A549 (cell line): ENCODE data around the gene FOXP1. TPM values are rescaled to one million over a fixed set of nuclear protein-coding genes. Genes with fewer than 3 reads are reported as not detected.

Experiments used
- ATAC-seq, 2 experiments: fragments of 200-7000 bp in 1 of 2; fragments of >200 bp in 1 of 2; cut with Nextera tagmentation in 1 of 2; cut with Tn5 transposase in 1 of 2; 3 replicates each; pipeline versions ENCODE4 v1.8.0 to v1.9.1; 2018 to 2020; ENCODE audit warnings: mild to moderate bottlenecking in 1 of 2, moderate library complexity in 1 of 2
- CTCF ChIA-PET: fragments of 300-600 bp; sonication (Branson Sonifier 250); formaldehyde crosslinking; extraction: SDS; loops from one replicate; lab custom pipeline; 2021; ENCODE audit warnings: antibody characterized with exemption, inconsistent platforms; lab: Yijun Ruan, JAX
- POLR2A ChIA-PET: fragments of 350-600 bp; formaldehyde crosslinking; extraction: SDS; loops from one replicate; lab custom pipeline; 2021; ENCODE audit warnings: antibody characterized with exemption, inconsistent platforms; lab: Yijun Ruan, JAX
- DNase-seq, 2 experiments: peaks; one replicate each; pipeline versions ENCODE4 v3.0.0 to v3.0.0-alpha.2; 2011 to 2016; ENCODE audit warnings: low read depth in 1 of 2, low spot score in 1 of 2
- FAIRE-seq: peaks from 2 replicates; lab custom pipeline; 2011; peaks lifted over from hg19 to GRCh38; lab: Jason Lieb, UNC
- H3K27ac ChIP-seq, 2 experiments: fragments of >200 bp; sonication (Bioruptor Twin); formaldehyde crosslinking; 3 replicates each; pipeline ENCODE4 v1.5.1; 2016 to 2017
- H3K4me1 ChIP-seq: fragments of >200 bp; sonication (Bioruptor Twin); formaldehyde crosslinking; 3 replicates; pipeline ENCODE4 v1.6.1; 2016
- H3K4me2 ChIP-seq: fragments of >200 bp; sonication (Bioruptor Twin); formaldehyde crosslinking; 3 replicates; pipeline ENCODE4 v1.6.1; 2016
- H3K4me3 ChIP-seq: fragments of >200 bp; sonication (Bioruptor Twin); formaldehyde crosslinking; 3 replicates; pipeline ENCODE4 v1.5.1; 2016
- H3K9me3 ChIP-seq: fragments of >200 bp; sonication (Bioruptor Twin); formaldehyde crosslinking; 3 replicates; pipeline ENCODE4 v1.6.1; 2016
- CBX8 ChIP-seq: fragments of 200-600 bp; sonication (generic); IDR thresholded peaks from 2 replicates; pipeline ENCODE4 v1.6.1; 2016
- EHMT2 ChIP-seq: fragments of 200-600 bp; sonication (generic); IDR thresholded peaks from 2 replicates; pipeline ENCODE4 v1.6.1; 2016; ENCODE audit warnings: antibody characterized with exemption, low read depth, mild to moderate bottlenecking, moderate library complexity
- EP300 ChIP-seq, 2 experiments: fragments of >200 bp; sonication (Bioruptor Twin); formaldehyde crosslinking; IDR thresholded peaks; 2 replicates in 1 of 2; 3 replicates in 1 of 2; pipeline ENCODE4 v1.6.1; 2016 to 2017
- FOSB ChIP-seq: fragments of 250-450 bp; sonication (Bioruptor Pico); IDR thresholded peaks from 2 replicates; pipeline ENCODE4 v1.5.0; 2020; ENCODE audit warnings: mild to moderate bottlenecking, moderate library complexity
- FOSL2 ChIP-seq, 2 experiments: fragments of 450-650 bp in 1 of 2; fragments of >200 bp in 1 of 2; sonication (Bioruptor Twin) in 1 of 2; formaldehyde crosslinking; IDR thresholded peaks; 2 replicates each; pipeline versions ENCODE4 v1.5.0 to v1.6.1; 2016 to 2020; ENCODE audit warnings: mild to moderate bottlenecking in 1 of 2, moderate library complexity in 1 of 2
- GATA3 ChIP-seq: IDR thresholded peaks from 2 replicates; pipeline ENCODE4 v1.6.1; 2012; ENCODE audit warnings: borderline replicate concordance
- HOXB13 ChIP-seq: fragments of 250-450 bp; sonication (Bioruptor Pico); IDR thresholded peaks from 2 replicates; pipeline ENCODE4 v1.5.0; 2020; ENCODE audit warnings: low read depth, mild to moderate bottlenecking, moderate library complexity
- JUNB ChIP-seq: fragments of >200 bp; sonication (Bioruptor Twin); formaldehyde crosslinking; IDR thresholded peaks from 2 replicates; pipeline ENCODE4 v1.6.1; 2016
- KDM1A ChIP-seq: fragments of 200-600 bp; sonication (generic); IDR thresholded peaks from 2 replicates; pipeline ENCODE4 v1.6.1; 2016; ENCODE audit warnings: low read depth, mild to moderate bottlenecking
- KDM5A ChIP-seq: fragments of 200-600 bp; sonication (generic); IDR thresholded peaks from 2 replicates; pipeline ENCODE4 v1.6.1; 2016; ENCODE audit warnings: antibody characterized with exemption, mild to moderate bottlenecking
- MAZ ChIP-seq: fragments of 150-350 bp; IDR thresholded peaks from 2 replicates; pipeline ENCODE4 v1.6.1; 2014; ENCODE audit warnings: antibody characterized with exemption, low read depth, low read length, borderline replicate concordance
- NFE2L2 ChIP-seq: fragments of 150-350 bp; conservative IDR thresholded peaks from 2 replicates; pipeline ENCODE4 v1.6.1; 2014; ENCODE audit warnings: low read length
- NPAS2 ChIP-seq: fragments of 250-450 bp; sonication (Bioruptor Pico); IDR thresholded peaks from 2 replicates; pipeline ENCODE4 v1.8.0; 2022; ENCODE audit warnings: mild to moderate bottlenecking, moderate library complexity, borderline replicate concordance
- NR3C1 ChIP-seq: fragments of >200 bp; sonication (Bioruptor Twin); formaldehyde crosslinking; IDR thresholded peaks from 3 replicates; pipeline ENCODE4 v1.6.1; 2017
- RARB ChIP-seq: fragments of 250-450 bp; sonication (Bioruptor Pico); IDR thresholded peaks from 2 replicates; pipeline ENCODE4 v1.8.0; 2021; ENCODE audit warnings: mild to moderate bottlenecking, moderate library complexity
- RNF2 ChIP-seq: fragments of 200-600 bp; sonication (generic); IDR thresholded peaks from 2 replicates; pipeline ENCODE4 v1.6.1; 2016; ENCODE audit warnings: low read depth, mild to moderate bottlenecking, antibody characterized with exemption, moderate library complexity, borderline replicate concordance
- SMC3 ChIP-seq: fragments of >200 bp; sonication (Bioruptor Twin); formaldehyde crosslinking; IDR thresholded peaks from 3 replicates; pipeline ENCODE4 v1.6.1; 2018; ENCODE audit warnings: inconsistent platforms
- TP53 ChIP-seq: fragments of 250-450 bp; sonication (Bioruptor Pico); IDR thresholded peaks from 2 replicates; pipeline ENCODE4 v1.5.0; 2021; ENCODE audit warnings: mild to moderate bottlenecking, moderate library complexity
- ZSCAN20 ChIP-seq: fragments of 250-450 bp; sonication (Bioruptor Pico); IDR thresholded peaks from 2 replicates; pipeline ENCODE4 v1.8.0; 2022; ENCODE audit warnings: mild to moderate bottlenecking, moderate library complexity
- WGBS: methylation state at CpG from one replicate; pipeline ENCODE4 v1.1.6; 2017; ENCODE audit errors: missing lambda C conversion rate; 5-methylcytosine and 5-hydroxymethylcytosine counted together
- polyA plus RNA-seq, 4 experiments: library from polyadenylated mRNA; depleted of rRNA in 3 of 4; stranded (reverse); fragments of >200 nt; fragmentation: RNase III in 1 of 4; extraction: RNeasy Plus Mini Kit Qiagen cat#74134 plus additional on column Dnase treatment in 1 of 4; gene quantifications; 2 replicates in 3 of 4; 3 replicates in 1 of 4; pipeline ENCODE4 v1.2.3, GENCODE V29; 2011 to 2017
- TF ChIP-seq, protein P1 (sequence below): fragments of >200 bp; sonication (Bioruptor Twin); formaldehyde crosslinking; IDR thresholded peaks from 3 replicates; pipeline ENCODE4 v1.6.1; 2016
- TF ChIP-seq, protein P2 (sequence below): IDR thresholded peaks from 2 replicates; pipeline ENCODE4 v1.6.1; 2012

FOXP1 gene
- polyA plus RNA-seq, 2 of the 4 experiments (the other 2 are of a cell fraction) = 12.8 to 13.9 TPM

GRCh38 chr3:71428841-71429596 lies 154.5 kb downstream of the FOXP1 start:
- POLR2A ChIA-PET = no interaction called here
- WGBS = 75% methylated on average over 17 of the region's 17 CpGs
- Histone ChIP-seq H3K9me3 (no peaks in the 10 kb centered on the region), H3K4me2 (no peak overlapping the region), H3K27ac (no peak overlapping the region), H3K4me3 (no peak overlapping the region)
- TF ChIP-seq CBX8 (no peak), HOXB13 (CRISPR knock-in tag) (no peak), EHMT2 (no peak), MAZ (no peak), FOSB (CRISPR knock-in tag) (no peak), KDM5A (no peak), KDM1A (no peak), GATA3 (no peak), TP53 (no peak), FOSL2 (IDR thresholded peaks at IDR 0.05) (no peak), FOSL2 (CRISPR knock-in tag; IDR thresholded peaks at IDR 0.05) (no peak), NPAS2 (no peak), SMC3 (no peak)
- TF ChIP-seq, protein P1, sequence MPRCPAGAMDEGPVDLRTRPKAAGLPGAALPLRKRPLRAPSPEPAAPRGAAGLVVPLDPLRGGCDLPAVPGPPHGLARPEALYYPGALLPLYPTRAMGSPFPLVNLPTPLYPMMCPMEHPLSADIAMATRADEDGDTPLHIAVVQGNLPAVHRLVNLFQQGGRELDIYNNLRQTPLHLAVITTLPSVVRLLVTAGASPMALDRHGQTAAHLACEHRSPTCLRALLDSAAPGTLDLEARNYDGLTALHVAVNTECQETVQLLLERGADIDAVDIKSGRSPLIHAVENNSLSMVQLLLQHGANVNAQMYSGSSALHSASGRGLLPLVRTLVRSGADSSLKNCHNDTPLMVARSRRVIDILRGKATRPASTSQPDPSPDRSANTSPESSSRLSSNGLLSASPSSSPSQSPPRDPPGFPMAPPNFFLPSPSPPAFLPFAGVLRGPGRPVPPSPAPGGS = no peak
- TF ChIP-seq, all 56 proteins: peak for 0
- no peak for ATAC-seq
- DNase-seq = no peak
- no peak for FAIRE-seq
- CTCF ChIA-PET = no interaction called here
- no peaks in the 10 kb centered on the region for H3K4me1 ChIP-seq

GRCh38 chr3:71425491-71426071 lies 157.9 kb downstream of the FOXP1 start:
- TF ChIP-seq NR3C1 (no peak), NFE2L2 (no peak), RARB (no peak), ZSCAN20 (CRISPR knock-in tag) (no peak), KDM5A (no peak)
- ChIA-PET POLR2A (no interaction called here), CTCF (interaction anchor here (1.7 kb wide), 1 partner anchor 28 kb away, joined by 4 read pairs; no protein-coding TSS in a partner anchor)
- H3K9me3 ChIP-seq = no peaks in the 10 kb centered on the region
- FAIRE-seq (no peak), DNase-seq (no peak), ATAC-seq (no peak)
- H3K27ac ChIP-seq = no peak overlapping the region
- 77% methylated on average over 2 of the region's 2 CpGs for WGBS
- H3K4me3 ChIP-seq = no peak overlapping the region
- H3K4me1 ChIP-seq = peaks cover 9% of the 10 kb centered on the region
- H3K4me2 ChIP-seq = no peak overlapping the region

- DNase-seq (peak; percentile 15 to 36), FAIRE-seq (no peak), ATAC-seq (peak; percentile 13 to 65; a peak in 5 of 6 replicates)
- Histone ChIP-seq H3K27ac (peak overlapping the region in 1 of 2 experiments; percentile 59; a peak in 3 of 6 replicates), H3K4me3 (no peak overlapping the region), H3K9me3 (no peaks in the 10 kb centered on the region), H3K4me2 (no peak overlapping the region), H3K4me1 (peaks cover 9% of the 10 kb centered on the region)
- TF ChIP-seq JUNB (no peak), RNF2 (no peak), EP300 (IDR thresholded peaks at IDR 0.05) (no peak), CBX8 (no peak), FOSB (CRISPR knock-in tag) (no peak)
- TF ChIP-seq, protein P2, sequence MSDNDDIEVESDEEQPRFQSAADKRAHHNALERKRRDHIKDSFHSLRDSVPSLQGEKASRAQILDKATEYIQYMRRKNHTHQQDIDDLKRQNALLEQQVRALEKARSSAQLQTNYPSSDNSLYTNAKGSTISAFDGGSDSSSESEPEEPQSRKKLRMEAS = no peak
- TF ChIP-seq, protein P1 = no peak
- ChIA-PET POLR2A (no interaction called here), CTCF (interaction anchor here (1.0 to 1.6 kb wide), 2 partner anchors 9 to 162 kb away, joined by 3 to 5 read pairs; no protein-coding TSS in a partner anchor)
- 89% methylated on average over 11 of the region's 12 CpGs for WGBS
Measured at GRCh38 chr3:71423151-71423906, 160.2 kb downstream of the FOXP1 start.
